C4-2B (cell line): Measurements from ENCODE around the gene PUDP.

Experiments used
- H3K27ac ChIP-seq: fragments of 450-650 bp; 2 replicates; pipeline ENCODE4 v1.5.1; 2017
- ZFX ChIP-seq: fragments of 450-650 bp; IDR thresholded peaks from 2 replicates; pipeline ENCODE4 v1.6.1; 2017
- TF ChIP-seq, protein P1 (sequence below): fragments of 450-650 bp; conservative IDR thresholded peaks from 2 replicates; pipeline ENCODE4 v1.5.1; 2017; ENCODE audit warnings: mild to moderate bottlenecking

Gene PUDP

DNA sequence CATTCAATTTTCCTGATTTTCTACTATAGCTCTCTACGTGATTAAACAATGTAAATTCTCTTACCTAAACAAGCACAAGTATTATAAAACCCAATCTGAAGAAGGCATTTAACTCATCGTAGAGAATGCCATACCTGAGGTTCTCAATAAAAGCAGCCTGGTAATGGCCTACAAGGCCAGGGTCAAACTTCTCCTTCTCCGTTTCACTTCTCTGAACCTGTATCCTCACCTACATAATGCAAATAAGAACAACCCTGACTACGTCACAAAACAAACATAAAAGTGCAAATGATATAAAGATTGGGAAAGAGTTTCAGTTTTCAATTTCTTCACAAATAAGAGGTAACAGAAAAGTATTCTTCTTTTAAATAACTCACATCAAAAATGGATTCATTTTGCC is 56.0 kb downstream of the PUDP start:
- no peak overlapping the region for H3K27ac ChIP-seq
- TF ChIP-seq, protein P1, sequence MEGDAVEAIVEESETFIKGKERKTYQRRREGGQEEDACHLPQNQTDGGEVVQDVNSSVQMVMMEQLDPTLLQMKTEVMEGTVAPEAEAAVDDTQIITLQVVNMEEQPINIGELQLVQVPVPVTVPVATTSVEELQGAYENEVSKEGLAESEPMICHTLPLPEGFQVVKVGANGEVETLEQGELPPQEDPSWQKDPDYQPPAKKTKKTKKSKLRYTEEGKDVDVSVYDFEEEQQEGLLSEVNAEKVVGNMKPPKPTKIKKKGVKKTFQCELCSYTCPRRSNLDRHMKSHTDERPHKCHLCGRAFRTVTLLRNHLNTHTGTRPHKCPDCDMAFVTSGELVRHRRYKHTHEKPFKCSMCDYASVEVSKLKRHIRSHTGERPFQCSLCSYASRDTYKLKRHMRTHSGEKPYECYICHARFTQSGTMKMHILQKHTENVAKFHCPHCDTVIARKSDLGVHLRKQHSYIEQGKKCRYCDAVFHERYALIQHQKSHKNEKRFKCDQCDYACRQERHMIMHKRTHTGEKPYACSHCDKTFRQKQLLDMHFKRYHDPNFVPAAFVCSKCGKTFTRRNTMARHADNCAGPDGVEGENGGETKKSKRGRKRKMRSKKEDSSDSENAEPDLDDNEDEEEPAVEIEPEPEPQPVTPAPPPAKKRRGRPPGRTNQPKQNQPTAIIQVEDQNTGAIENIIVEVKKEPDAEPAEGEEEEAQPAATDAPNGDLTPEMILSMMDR: no peak

DNA sequence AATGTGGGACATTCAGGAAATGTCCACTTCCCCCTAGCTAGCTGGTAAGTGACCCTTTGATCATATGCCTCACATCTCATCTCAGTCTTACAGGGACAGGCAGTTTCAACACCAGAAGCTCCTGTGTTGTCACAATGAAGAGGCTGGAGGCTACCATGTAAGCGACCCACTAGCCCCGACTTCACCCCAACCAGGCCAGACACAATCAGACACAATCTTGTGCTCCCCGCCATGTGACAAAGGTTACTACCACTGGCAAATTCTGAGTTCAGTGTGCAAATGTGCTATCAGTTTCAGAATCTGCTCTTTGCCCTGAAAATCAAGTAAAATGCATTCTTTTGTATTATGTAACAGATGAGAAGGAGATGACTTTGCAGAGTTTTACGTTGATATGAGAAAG is 57.3 kb downstream of the PUDP start:
- TF ChIP-seq, protein P1: no peak
- no peak overlapping the region for H3K27ac ChIP-seq

DNA sequence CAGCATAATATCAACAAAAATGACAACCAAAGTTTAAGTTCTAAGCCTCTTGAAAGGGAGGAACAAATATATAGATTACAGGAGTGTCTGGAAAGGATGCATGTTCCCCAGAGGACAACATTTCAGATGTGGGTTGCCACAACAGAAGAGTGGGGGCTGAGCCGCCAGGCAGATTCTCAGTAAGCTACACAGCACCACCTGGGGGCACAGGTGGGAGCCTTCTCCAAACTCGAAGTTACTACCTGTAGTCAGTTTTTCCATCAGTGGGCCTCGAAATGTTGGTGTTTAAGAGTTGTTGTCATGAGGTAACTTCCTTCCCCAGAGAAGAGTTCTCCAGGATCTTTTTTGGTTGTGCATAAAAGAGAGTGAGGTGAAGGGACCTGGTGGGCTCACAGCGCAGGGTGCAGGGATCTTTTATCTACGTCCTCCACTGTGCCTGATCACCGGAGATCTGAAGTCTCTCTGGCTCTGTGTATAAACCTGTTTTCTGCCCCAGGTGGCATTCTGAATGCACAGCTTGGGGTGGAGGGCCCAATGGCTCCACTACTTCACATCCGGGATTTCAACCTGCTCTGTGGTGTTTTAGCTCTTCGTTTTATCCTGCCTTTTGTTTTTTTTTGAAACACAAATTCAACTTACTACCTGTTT is 58.9 kb downstream of the PUDP start:
- TF ChIP-seq ZFX: no peak
- TF ChIP-seq, protein P1: no peak
- H3K27ac ChIP-seq: no peak overlapping the region

DNA sequence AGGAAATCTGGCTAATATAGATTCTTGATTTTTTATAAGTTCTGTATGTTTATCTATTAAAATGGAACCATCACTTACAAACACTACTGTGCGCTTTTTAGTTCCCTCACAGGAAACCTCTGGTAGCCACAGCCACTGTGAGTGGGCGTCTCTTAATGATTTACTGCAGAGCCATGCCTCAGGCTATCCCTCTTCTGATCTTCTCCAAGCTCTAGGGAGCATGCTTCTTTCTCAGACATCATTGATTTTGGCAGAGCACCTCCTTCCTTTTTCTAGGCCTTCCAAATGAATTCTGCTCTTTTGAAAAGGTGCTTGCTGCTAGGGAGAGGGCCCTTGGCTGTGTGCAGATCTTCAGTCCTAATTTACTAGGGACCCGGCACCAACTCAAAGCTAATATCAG is 61.6 kb downstream of the PUDP start:
- no peak for TF ChIP-seq ZFX
- TF ChIP-seq, protein P1: no peak
- no peak overlapping the region for H3K27ac ChIP-seq

DNA sequence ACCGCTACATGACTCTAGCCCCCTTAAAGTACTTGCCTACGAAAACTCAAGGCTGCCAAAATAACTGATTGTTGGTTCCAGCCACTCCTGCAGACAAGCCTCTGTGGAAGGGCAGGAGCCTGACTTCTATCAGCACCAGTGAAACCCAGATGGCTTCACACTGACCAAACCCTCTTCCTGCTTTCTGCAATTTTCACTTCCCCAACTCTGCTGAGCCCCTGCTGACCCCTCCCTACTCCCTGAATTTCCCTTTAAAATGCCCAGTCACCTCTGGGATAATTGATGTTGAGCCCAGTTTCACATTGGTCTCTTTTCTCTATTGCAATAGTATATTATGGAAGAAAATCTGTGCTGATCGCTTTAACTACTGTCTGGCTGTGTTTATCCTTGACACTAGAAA is 62.1 kb downstream of the PUDP start:
- TF ChIP-seq, protein P1: no peak
- no peak for TF ChIP-seq ZFX
- no peak overlapping the region for H3K27ac ChIP-seq

DNA sequence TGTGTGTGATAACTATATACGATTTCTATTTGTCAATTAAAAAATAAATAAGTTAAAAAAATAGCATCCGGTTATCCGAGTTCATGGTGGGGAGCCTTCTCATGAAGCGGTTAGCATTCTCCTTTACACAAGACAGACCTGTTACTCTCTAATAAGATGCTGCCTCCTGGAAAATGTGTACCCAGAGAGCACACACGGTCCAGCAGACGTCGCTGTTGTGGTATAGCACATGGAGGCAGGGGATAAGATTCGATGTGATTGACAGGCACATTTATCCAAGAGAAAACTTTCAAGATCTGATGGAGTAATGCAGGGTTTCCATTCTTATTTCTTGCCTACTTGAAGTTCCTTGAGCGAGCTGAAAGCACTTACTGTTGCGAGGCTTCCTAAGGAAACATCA is 63.1 kb downstream of the PUDP start:
- TF ChIP-seq, protein P1: no peak
- TF ChIP-seq ZFX: no peak
- H3K27ac ChIP-seq: no peak overlapping the region

DNA sequence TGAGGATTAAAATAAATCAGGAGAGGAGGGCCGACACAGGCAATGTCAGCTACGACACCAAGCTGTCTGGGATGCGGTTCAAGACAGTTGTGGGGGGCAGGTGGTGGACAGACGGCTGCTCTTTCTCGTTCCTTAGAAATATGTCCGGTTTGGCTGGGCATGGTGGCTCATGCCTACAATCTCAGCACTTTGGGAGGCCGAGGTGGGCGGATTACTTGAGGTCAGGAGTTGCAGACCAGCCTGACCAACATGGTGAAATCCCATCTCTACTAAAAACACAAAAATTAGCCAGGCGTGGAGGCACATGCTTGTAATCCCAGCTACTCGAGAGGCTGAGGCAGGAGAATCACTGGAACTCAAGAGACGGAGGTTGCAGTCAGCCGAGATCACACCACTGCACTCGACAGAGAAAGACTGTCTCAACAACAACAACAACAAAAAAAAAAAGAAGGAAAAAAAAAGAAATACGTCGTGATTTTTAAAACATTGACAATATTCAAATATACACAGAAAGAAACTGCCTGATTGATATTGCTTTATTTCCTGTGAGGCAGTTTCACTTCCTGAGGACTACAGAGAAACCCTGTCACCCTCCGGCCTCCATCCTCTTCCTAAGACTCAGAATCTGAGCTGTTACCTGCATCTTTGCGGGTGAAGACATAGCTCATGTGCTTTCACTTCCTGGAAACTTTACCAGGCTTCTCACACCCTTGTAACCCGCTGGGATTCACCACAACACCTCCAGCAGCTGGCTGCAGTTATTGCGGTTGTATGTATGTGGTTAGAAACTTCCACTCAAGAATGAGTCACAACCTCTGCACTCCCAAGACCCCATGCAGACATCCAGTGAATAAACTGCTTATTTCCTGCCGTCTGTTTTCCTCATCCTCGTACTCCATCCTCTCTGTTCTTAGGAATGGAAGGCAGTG is 64.2 kb downstream of the PUDP start:
- no peak for TF ChIP-seq ZFX
- TF ChIP-seq, protein P1: no peak
- no peak overlapping the region for H3K27ac ChIP-seq
